Measurements from ENCODE around the gene CCL16.

The CCL16 gene

GRCh38 chr17:35972535-35972934 lies 8.8 kb downstream of the CCL16 start:
- H3K4me2 ChIP-seq (ENCODE audit: low read depth, low read length, poor library complexity, severe bottlenecking): no peak overlapping the region
- no peaks in the 10 kb centered on the region for H3K79me2 ChIP-seq (ENCODE audit: insufficient read depth, low read length)
- no peaks in the 10 kb centered on the region for H4K20me1 ChIP-seq (ENCODE audit: insufficient read depth, low read length, poor library complexity, severe bottlenecking)
- no peaks in the 10 kb centered on the region for H3K36me3 ChIP-seq (ENCODE audit: insufficient read depth, low read length)
- H3K27me3 ChIP-seq (ENCODE audit: insufficient read depth, low read length, poor library complexity, severe bottlenecking): no peaks in the 10 kb centered on the region
- no peak overlapping the region for H3K4me3 ChIP-seq (ENCODE audit: low read length, poor library complexity, severe bottlenecking)
- H3K4me1 ChIP-seq (ENCODE audit: insufficient read depth, low read length, poor library complexity, severe bottlenecking): no peaks in the 10 kb centered on the region
- H3K9me3 ChIP-seq (ENCODE audit: insufficient read depth, low read depth, low read length): no peaks in the 10 kb centered on the region
- no peaks in the 10 kb centered on the region for H3F3A ChIP-seq (ENCODE audit: low read depth)
- no peak overlapping the region for H3K9ac ChIP-seq (ENCODE audit: low read depth, low read length, poor library complexity, severe bottlenecking)
- no peak for TF ChIP-seq CTCF (conservative IDR thresholded peaks at IDR 0.05; ENCODE audit: low read length)
- no peak overlapping the region for H2AFZ ChIP-seq (ENCODE audit: low read length)
- no peaks in the 10 kb centered on the region for H3K9me2 ChIP-seq (replicated peaks; ENCODE audit: low read depth, low read length)

GRCh38 chr17:35972066-35972465 lies 9.2 kb downstream of the CCL16 start:
- Histone ChIP-seq H3K79me2 (ENCODE audit: insufficient read depth, low read length) (no peaks in the 10 kb centered on the region), H3K9ac (ENCODE audit: low read depth, low read length, poor library complexity, severe bottlenecking) (no peak overlapping the region), H3K9me2 (replicated peaks; ENCODE audit: low read depth, low read length) (no peaks in the 10 kb centered on the region), H3F3A (ENCODE audit: low read depth) (no peaks in the 10 kb centered on the region), H2AFZ (ENCODE audit: low read length) (no peak overlapping the region), H3K27me3 (ENCODE audit: insufficient read depth, low read length, poor library complexity, severe bottlenecking) (no peaks in the 10 kb centered on the region), H3K9me3 (ENCODE audit: insufficient read depth, low read depth, low read length) (no peaks in the 10 kb centered on the region), H4K20me1 (ENCODE audit: insufficient read depth, low read length, poor library complexity, severe bottlenecking) (no peaks in the 10 kb centered on the region), H3K4me1 (ENCODE audit: insufficient read depth, low read length, poor library complexity, severe bottlenecking) (no peaks in the 10 kb centered on the region), H3K36me3 (ENCODE audit: insufficient read depth, low read length) (no peaks in the 10 kb centered on the region), H3K4me3 (ENCODE audit: low read length, poor library complexity, severe bottlenecking) (no peak overlapping the region), H3K4me2 (ENCODE audit: low read depth, low read length, poor library complexity, severe bottlenecking) (no peak overlapping the region)
- no peak for TF ChIP-seq EZH2phosphoT487 (IDR thresholded peaks at IDR 0.05; ENCODE audit: borderline replicate concordance)
- no peak for TF ChIP-seq CTCF (conservative IDR thresholded peaks at IDR 0.05; ENCODE audit: low read length)

GRCh38 chr17:35969558-35970380 lies 11.5 kb downstream of the CCL16 start:
- H3K9me3 ChIP-seq (ENCODE audit: insufficient read depth, low read depth, low read length): no peaks in the 10 kb centered on the region
- H3K4me1 ChIP-seq (ENCODE audit: insufficient read depth, low read length, poor library complexity, severe bottlenecking): no peaks in the 10 kb centered on the region
- no peaks in the 10 kb centered on the region for H3F3A ChIP-seq (ENCODE audit: low read depth)
- H3K9me2 ChIP-seq (replicated peaks; ENCODE audit: low read depth, low read length): no peaks in the 10 kb centered on the region
- H3K27me3 ChIP-seq (ENCODE audit: insufficient read depth, low read length, poor library complexity, severe bottlenecking): no peaks in the 10 kb centered on the region
- H4K20me1 ChIP-seq (ENCODE audit: insufficient read depth, low read length, poor library complexity, severe bottlenecking): no peaks in the 10 kb centered on the region
- no peak overlapping the region for H2AFZ ChIP-seq (ENCODE audit: low read length)
- H3K79me2 ChIP-seq (ENCODE audit: insufficient read depth, low read length): no peaks in the 10 kb centered on the region
- no peak overlapping the region for H3K9ac ChIP-seq (ENCODE audit: low read depth, low read length, poor library complexity, severe bottlenecking)
- no peak overlapping the region for H3K4me3 ChIP-seq (ENCODE audit: low read length, poor library complexity, severe bottlenecking)
- TF ChIP-seq CTCF (conservative IDR thresholded peaks at IDR 0.05; ENCODE audit: low read length) (peak; percentile 79), EZH2phosphoT487 (IDR thresholded peaks at IDR 0.05; ENCODE audit: borderline replicate concordance) (no peak)
- no peak overlapping the region for H3K4me2 ChIP-seq (ENCODE audit: low read depth, low read length, poor library complexity, severe bottlenecking)
- H3K36me3 ChIP-seq (ENCODE audit: insufficient read depth, low read length): no peaks in the 10 kb centered on the region
